GM19099 (cell line): ENCODE data around the gene FAM193A.

Source experiments
- POLR2A ChIP-seq: IDR thresholded peaks from 3 replicates; pipeline ENCODE4 v1.6.1; 2011; ENCODE audit warnings: low read depth; ENCODE audit not compliant: insufficient read length; ENCODE audit errors: extremely low read depth

Gene FAM193A

GRCh38 chr4:2510351-2511259 lies 25.8 kb upstream of the FAM193A start:
- no peak for TF ChIP-seq POLR2A

GRCh38 chr4:2511645-2512131 lies 24.8 kb upstream of the FAM193A start:
- no peak for TF ChIP-seq POLR2A

GRCh38 chr4:2512396-2513135 lies 23.9 kb upstream of the FAM193A start:
- TF ChIP-seq POLR2A, result no peak

- no peak for TF ChIP-seq POLR2A
These were observed 20.5 kb upstream of the FAM193A start for GRCh38 chr4:2515830-2516550.

GRCh38 chr4:2516635-2517034 lies 19.8 kb upstream of the FAM193A start:
- no peak for TF ChIP-seq POLR2A

- TF ChIP-seq POLR2A, result no peak
These were observed 9.9 kb upstream of the FAM193A start for GRCh38 chr4:2526559-2526958.

GRCh38 chr4:2534904-2535375 lies 1.5 kb upstream of the FAM193A start:
- TF ChIP-seq POLR2A, result no peak

GRCh38 chr4:2535376-2536192 lies 863 bp upstream of the FAM193A start:
- TF ChIP-seq POLR2A, result no peak

GRCh38 chr4:2537011-2537830 lies 774 bp downstream of the FAM193A start:
- TF ChIP-seq POLR2A, result no peak

GRCh38 chr4:2545321-2546013 lies 9.0 kb downstream of the FAM193A start:
- TF ChIP-seq POLR2A, result no peak

- no peak for TF ChIP-seq POLR2A
These were observed 9.9 kb downstream of the FAM193A start for GRCh38 chr4:2546286-2546823.

GRCh38 chr4:2551118-2551517 lies 14.7 kb downstream of the FAM193A start:
- no peak for TF ChIP-seq POLR2A

- no peak for TF ChIP-seq POLR2A
These were observed 16.4 kb downstream of the FAM193A start for GRCh38 chr4:2552806-2553205.

GRCh38 chr4:2558301-2558700 lies 21.9 kb downstream of the FAM193A start:
- TF ChIP-seq POLR2A, result no peak
